ENCODE results near the gene INSC. TPM values are rescaled to one million over a fixed set of nuclear protein-coding genes. Genes with fewer than 3 reads are reported as not detected.

The INSC gene
- total RNA-seq, 1 experiment from 2014 or later = 1.0 TPM

- ChIA-PET CTCF (no interaction called here), POLR2A (ENCODE audit: low non-redundant PET) (no interaction called here)
- no TSS peak for BruUV-seq (replicated peaks)
- H3K27ac ChIP-seq (ENCODE audit: low read depth, low read length, poor library complexity, severe bottlenecking) = no peak overlapping the region
- TF ChIP-seq CTCF (conservative IDR thresholded peaks at IDR 0.05; ENCODE audit: low read depth, low read length) (no peak), EZH2 (IDR thresholded peaks at IDR 0.05; ENCODE audit: borderline replicate concordance, low read depth, low read length, poor library complexity, severe bottlenecking) (no peak)
- intact Hi-C loops (cut with micrococcal nuclease; ENCODE audit: unreplicated experiment) = loop anchor here (10.0 kb wide), 1 partner anchor 665 kb away; no protein-coding TSS in a partner anchor
- H3K9me3 ChIP-seq (ENCODE audit: low read depth, low read length, poor library complexity, severe bottlenecking) = no peaks in the 10 kb centered on the region
- H3K27me3 ChIP-seq (replicated peaks; ENCODE audit: insufficient read depth, low read depth, low read length, poor library complexity) = no peaks in the 10 kb centered on the region
- no peak overlapping the region for H3K4me3 ChIP-seq (ENCODE audit: low read depth, low read length, poor library complexity, severe bottlenecking)
- no peak for DNase-seq (ENCODE audit: low spot score)
- no peaks in the 10 kb centered on the region for H3K4me1 ChIP-seq (ENCODE audit: insufficient read depth, low read length, poor library complexity, severe bottlenecking)
- no peaks in the 10 kb centered on the region for H3K36me3 ChIP-seq (ENCODE audit: insufficient read depth, low read length, poor library complexity, severe bottlenecking)
Observed at GRCh38 chr11:15199693-15200092, 85.0 kb downstream of the INSC start.

- ChIA-PET CTCF (no interaction called here), POLR2A (ENCODE audit: low non-redundant PET) (no interaction called here)
- Histone ChIP-seq H3K36me3 (ENCODE audit: insufficient read depth, low read length, poor library complexity, severe bottlenecking) (no peaks in the 10 kb centered on the region), H3K4me3 (ENCODE audit: low read depth, low read length, poor library complexity, severe bottlenecking) (no peak overlapping the region), H3K27me3 (replicated peaks; ENCODE audit: insufficient read depth, low read depth, low read length, poor library complexity) (no peaks in the 10 kb centered on the region), H3K4me1 (ENCODE audit: insufficient read depth, low read length, poor library complexity, severe bottlenecking) (no peaks in the 10 kb centered on the region), H3K27ac (ENCODE audit: low read depth, low read length, poor library complexity, severe bottlenecking) (no peak overlapping the region), H3K9me3 (ENCODE audit: low read depth, low read length, poor library complexity, severe bottlenecking) (no peaks in the 10 kb centered on the region)
- no peak for TF ChIP-seq EZH2 (IDR thresholded peaks at IDR 0.05; ENCODE audit: borderline replicate concordance, low read depth, low read length, poor library complexity, severe bottlenecking)
- TF ChIP-seq CTCF (conservative IDR thresholded peaks at IDR 0.05; ENCODE audit: low read depth, low read length) = no peak
- intact Hi-C loops (cut with micrococcal nuclease; ENCODE audit: unreplicated experiment) = loop anchor here (10.0 kb wide), 1 partner anchor 666 kb away; no protein-coding TSS in a partner anchor
- no peak for DNase-seq (ENCODE audit: low spot score)
- BruUV-seq (replicated peaks) = no TSS peak
Observed at GRCh38 chr11:15200696-15201095, 86.0 kb downstream of the INSC start.

GRCh38 chr11:15201586-15201985 is 86.9 kb downstream of the INSC start:
- BruUV-seq (replicated peaks) = no TSS peak
- CTCF ChIA-PET = no interaction called here

More at GRCh38 chr11:15201586-15201985, 86.9 kb downstream of the INSC start:
- POLR2A ChIA-PET (ENCODE audit: low non-redundant PET) = no interaction called here
- H3K27me3 ChIP-seq (replicated peaks; ENCODE audit: insufficient read depth, low read depth, low read length, poor library complexity) = no peaks in the 10 kb centered on the region
- no peak overlapping the region for H3K4me3 ChIP-seq (ENCODE audit: low read depth, low read length, poor library complexity, severe bottlenecking)
- no peaks in the 10 kb centered on the region for H3K9me3 ChIP-seq (ENCODE audit: low read depth, low read length, poor library complexity, severe bottlenecking)
- intact Hi-C loops (cut with micrococcal nuclease; ENCODE audit: unreplicated experiment) = loop anchor here (10.0 kb wide), 1 partner anchor 667 kb away; no protein-coding TSS in a partner anchor
- H3K27ac ChIP-seq (ENCODE audit: low read depth, low read length, poor library complexity, severe bottlenecking) = no peak overlapping the region
- H3K4me1 ChIP-seq (ENCODE audit: insufficient read depth, low read length, poor library complexity, severe bottlenecking) = no peaks in the 10 kb centered on the region
- no peak for TF ChIP-seq CTCF (conservative IDR thresholded peaks at IDR 0.05; ENCODE audit: low read depth, low read length)
- no peak for TF ChIP-seq EZH2 (IDR thresholded peaks at IDR 0.05; ENCODE audit: borderline replicate concordance, low read depth, low read length, poor library complexity, severe bottlenecking)
- DNase-seq (ENCODE audit: low spot score) = no peak
- no peaks in the 10 kb centered on the region for H3K36me3 ChIP-seq (ENCODE audit: insufficient read depth, low read length, poor library complexity, severe bottlenecking)

Measured in A673 (cell line).